HG02623 (cell line): ENCODE data around the gene ADAMTS17.
"Not testable (repeated sequence)": the region's sequence is repeated elsewhere in the genome, so short reads cannot be mapped to it uniquely, and the experiment has no call there.

Experiments used
- ATAC-seq: cut with Tn5 transposase; IDR thresholded peaks from one replicate; pipeline ENCODE4 v1.9.1; 2021; ENCODE audit warnings: moderate library complexity; ENCODE audit not compliant: unreplicated experiment

ADAMTS17 gene

DNA sequence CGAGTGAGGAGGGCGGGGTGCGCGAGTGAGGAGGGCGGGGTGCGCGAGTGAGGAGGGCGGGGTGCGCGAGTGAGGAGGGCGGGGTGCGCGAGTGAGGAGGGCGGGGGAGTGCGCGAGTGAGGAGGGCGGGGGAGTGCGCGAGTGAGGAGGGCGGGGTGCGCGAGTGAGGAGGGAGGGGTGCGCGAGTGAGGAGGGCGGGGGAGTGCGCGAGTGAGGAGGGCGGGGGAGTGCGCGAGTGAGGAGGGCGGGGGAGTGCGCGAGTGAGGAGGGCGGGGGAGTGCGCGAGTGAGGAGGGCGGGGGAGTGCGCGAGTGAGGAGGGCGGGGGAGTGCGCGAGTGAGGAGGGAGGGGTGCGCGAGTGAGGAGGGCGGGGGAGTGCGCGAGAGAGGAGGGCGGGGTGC is 415.2 kb downstream of the ADAMTS17 start:
- not testable (repeated sequence) for ATAC-seq

DNA sequence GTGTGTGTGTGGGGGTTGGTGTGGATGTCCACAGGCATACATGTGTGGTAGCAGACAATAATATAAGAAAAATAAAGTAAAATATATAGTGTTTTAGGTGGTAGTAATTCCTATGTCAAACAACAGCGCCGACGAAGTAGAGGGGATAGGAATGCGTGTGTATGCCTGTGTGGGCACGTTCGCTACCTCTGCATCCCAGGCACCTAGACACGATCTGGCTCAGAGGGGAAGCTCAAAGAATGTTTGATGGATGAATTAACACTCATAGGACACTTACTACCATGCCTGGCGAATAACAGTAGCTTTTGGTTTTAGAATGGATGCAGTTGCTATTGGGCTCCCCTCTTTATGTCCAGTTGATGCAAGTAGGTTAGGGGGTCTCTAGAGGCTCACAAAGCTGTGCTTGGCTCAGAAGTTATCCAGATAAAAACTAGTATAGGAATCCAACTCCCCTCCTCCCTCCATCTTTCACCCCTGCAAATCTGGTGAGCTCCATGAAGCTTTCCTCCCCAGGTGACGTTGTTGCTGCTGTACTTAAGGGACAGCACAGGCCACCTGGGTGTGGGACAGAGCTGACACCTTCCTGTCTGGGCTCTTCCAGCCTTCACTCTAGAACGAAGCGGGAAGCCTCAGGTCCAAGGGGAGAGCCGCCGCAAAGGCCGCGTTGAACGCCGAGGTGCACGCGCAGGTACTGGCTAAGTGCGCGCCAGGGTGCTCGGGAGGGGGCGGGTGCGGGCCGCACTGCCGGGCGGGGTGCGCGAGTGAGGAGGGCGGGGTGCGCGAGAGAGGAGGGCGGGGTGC is 415.9 kb downstream of the ADAMTS17 start:
- ATAC-seq: no peak

DNA sequence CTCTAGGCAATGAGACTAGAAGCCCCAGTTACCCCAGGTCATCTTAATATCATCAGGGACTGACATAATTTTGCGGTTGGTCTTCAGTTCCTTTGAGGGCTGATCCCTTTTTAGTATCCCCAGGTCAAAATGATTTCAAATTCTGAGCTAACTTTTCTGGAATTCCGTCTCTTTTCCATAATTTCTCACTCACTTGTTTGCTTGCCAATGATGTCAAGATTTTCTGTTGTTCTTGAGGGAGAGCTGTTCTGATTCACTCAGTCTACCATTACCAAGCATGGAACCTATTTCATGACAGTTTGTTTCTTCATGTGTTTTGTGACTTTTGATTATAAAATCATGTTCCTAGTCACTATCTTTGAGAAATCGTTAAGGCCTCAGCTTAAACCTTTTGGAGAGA is 418.1 kb downstream of the ADAMTS17 start:
- no peak for ATAC-seq
